ENCODE data around the gene CHERP.

Gene CHERP

DNA sequence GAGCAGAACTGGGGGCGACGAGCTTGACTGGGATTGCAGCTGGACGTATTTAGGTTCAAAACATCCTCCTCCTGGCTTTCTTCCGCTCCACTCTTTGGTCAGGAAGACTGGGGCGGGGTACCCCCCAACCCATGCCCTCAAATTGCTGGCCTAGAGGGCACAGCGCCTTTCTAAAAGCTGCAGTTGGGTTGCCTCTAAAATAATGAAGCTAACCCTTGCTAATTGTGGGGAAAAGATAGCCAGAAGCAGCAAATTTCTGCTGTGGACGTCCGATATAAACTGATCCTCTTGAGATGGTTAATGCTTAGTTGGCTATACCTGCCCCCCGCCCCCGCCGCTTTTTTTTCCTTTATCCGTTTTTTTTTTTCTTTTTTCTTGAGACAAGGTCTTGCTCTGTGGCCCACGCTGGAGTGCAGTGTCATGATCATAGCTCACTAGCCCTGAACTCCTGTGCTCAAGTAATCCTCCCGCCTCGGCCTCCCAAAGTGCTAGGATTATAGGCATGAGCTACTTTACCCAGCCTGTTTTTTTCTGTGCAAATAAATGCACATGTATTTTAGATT, 754 bp upstream of the CHERP start:
- no peak for DNase-seq (ENCODE audit: low read depth in 2 of 2)

GRCh38 chr19:16541526-16542044, 652 bp downstream of the CHERP start:
- no peak for DNase-seq (ENCODE audit: low read depth in 2 of 2)

GRCh38 chr19:16540948-16541347, 1.3 kb downstream of the CHERP start:
- no peak for DNase-seq (ENCODE audit: low read depth in 2 of 2)

- DNase-seq (ENCODE audit: low read depth in 2 of 2), result no peak
Observed at GRCh38 chr19:16537111-16537510, 5.1 kb downstream of the CHERP start.

GRCh38 chr19:16536130-16536529, 6.1 kb downstream of the CHERP start:
- DNase-seq (ENCODE audit: low read depth in 2 of 2), result no peak

DNA sequence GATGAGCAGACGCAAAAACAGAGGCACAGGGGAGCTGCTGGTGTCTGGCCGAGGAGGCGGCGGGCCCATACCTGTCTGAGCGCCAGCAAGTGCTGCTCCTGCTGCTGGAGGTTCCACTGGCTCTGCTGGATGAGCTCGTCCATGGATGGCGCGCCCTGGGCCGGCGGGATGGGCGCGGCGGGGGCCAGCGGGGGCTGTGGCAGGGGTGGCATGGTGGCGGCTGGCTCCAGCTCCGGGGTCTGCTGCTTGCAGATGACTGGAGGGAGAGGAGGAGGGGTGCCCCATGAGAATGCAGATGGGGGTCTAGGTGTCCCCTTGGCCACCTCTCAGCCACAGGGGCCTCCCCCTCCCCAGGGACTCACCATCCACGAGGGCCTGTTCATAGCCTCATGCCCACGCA, 6.9 kb downstream of the CHERP start:
- no peak for DNase-seq (ENCODE audit: low read depth in 2 of 2)

- DNase-seq (ENCODE audit: low read depth in 2 of 2), result no peak
Observed at GRCh38 chr19:16532440-16533234, 9.6 kb downstream of the CHERP start.

GRCh38 chr19:16531380-16531669, 10.9 kb downstream of the CHERP start:
- no peak for DNase-seq (ENCODE audit: low read depth in 2 of 2)

- no peak for DNase-seq (ENCODE audit: low read depth in 2 of 2)
Observed at GRCh38 chr19:16530540-16531379, 11.5 kb downstream of the CHERP start.

- DNase-seq (ENCODE audit: low read depth in 2 of 2), result no peak
Observed at GRCh38 chr19:16529466-16530144, 12.6 kb downstream of the CHERP start.

DNA sequence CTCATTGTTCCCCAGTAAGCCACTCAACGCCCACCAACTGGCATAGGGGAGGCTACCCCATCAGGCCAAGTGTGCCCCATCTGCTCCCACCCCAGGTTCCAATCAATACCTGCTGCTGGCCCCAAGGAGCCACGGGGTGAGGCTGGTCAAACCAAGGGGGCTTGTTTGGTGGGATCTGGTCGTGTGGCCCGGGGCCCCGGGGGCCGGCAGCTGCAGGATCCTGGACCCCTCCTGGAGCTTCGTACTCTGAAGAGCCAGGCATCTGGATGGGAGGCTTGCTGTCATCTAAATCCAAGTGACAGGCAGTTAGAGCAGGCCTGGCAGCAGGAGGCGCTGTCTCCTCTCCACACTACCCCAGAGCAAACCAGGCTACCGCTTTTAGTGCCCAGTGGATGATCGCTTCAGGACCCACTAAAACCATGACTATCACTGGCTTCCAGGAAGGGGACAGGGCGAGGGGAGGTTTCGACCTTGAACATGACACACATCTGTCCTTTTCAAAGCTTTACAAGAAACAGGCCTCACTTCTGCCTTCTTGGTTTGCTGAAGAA, 14.2 kb downstream of the CHERP start:
- peak in 1 of 2 donors; percentile 10 for DNase-seq (ENCODE audit: low read depth in 2 of 2)

GRCh38 chr19:16527334-16527935, 14.8 kb downstream of the CHERP start:
- DNase-seq (ENCODE audit: low read depth in 2 of 2), result no peak

- no peak for DNase-seq (ENCODE audit: low read depth in 2 of 2)
Observed at GRCh38 chr19:16525751-16526481, 16.3 kb downstream of the CHERP start.

DNA sequence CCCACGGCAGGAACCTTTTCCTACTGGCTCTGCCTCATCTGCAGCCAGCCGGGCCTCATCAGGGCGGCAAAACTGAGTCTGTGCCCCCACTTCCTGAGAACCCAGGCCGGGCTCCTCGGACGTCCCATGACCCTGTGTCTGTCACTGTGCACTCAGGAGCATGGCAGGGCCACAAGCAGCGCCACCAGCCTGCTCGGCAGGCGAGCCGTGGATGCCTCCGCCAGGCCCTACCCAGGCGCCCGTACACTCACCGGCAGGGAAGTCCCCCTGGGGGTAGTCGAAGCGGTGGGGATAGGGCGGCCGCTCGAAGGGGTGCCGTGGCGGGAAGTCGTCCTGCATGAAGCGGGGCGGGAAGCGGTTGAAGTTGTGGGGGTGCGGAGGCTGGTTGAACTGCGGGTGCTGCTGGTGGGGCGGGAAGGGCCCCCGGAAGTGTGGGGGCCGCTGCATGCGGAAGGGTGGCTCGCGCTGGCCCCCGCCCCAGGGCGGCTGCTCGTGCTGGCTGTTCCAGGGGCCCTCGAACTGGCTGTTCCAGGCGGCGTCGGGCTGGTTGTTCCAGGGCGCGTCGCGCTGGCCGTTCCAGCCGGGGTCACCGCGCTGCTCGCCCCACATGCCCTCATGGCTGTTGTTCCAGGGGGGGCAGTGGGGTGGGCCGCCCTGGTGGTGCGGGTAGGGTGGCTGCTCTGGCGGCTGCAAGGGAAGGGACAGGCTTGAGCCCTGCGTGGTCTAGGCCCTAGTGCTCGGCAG, 17.1 kb downstream of the CHERP start:
- DNase-seq (ENCODE audit: low read depth in 2 of 2), result no peak

DNA sequence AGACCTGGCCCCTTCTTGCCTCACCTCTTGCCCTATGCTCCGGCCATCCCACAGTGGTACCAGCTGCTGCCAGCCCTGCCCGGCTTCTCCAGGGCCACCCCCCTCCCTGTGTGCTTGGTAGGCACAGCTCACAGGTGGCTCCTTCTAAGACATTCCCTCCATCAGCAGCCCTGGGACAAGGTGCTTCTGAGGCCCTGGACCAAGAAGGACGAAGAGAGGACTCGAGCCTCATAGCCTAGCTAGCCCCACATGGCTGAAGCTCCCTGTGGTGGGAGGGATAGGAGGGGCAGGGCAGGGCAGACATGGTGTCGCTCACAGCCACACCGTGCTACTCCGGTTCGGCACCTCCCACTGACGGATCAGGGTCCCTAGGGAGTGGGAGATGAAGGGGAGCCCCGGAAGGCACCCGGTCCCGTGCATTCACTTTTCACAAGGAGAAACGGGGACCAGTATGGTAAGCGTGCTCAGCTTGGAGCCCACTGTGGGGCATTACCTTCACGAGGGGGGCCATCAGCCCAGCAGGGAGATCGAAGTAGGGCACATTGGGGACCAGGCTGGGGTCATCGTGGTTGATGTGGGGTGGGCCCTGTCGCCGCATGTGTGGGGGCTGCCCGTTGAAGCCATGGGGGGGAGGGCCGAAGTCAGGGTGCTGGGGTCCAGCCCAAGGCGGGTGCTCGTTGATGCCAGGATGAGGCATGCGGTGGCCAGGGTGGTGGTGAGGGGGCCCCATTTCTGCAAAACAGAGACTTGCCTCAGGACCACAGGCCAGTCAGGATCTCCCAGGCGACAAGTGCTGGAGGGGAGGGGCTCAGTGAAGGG, 19.5 kb downstream of the CHERP start:
- DNase-seq (ENCODE audit: low read depth in 2 of 2), result no peak

- no peak for DNase-seq (ENCODE audit: low read depth in 2 of 2)
Observed at GRCh38 chr19:16521715-16522289, 20.4 kb downstream of the CHERP start.

DNA sequence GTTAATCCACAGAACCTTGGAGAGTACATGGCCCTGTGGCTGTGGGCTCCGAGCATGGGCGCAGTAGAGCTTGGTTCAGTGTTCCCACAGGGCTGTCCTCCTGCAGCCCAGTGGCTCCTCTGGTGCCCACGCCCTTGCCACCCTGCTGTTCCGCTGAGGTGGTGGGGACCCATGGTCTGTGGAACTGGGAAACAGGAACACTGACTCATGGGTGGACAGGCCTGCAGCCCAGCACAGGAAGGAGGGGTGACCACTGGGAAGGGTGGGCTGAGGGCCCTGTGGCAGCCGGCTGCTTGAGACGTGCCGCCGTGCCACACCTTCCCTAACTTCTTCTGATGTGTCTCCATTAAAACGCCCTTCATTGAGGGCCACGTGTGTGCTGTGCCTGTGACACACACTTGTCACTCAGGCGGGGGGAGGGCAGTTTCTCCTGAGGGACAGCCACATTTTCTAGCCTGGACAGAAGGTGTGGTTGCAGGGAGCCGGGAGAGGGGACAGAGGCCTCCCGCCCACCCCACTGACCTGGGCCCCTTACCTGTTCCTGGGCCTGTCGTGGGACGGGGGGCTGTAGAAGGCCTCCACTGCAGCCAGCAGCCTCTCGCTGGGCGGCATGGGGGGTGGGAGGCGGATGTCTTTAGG, 21.1 kb downstream of the CHERP start:
- no peak for DNase-seq (ENCODE audit: low read depth in 2 of 2)

Measured in stimulated activated CD8-positive, alpha-beta memory T cell treated with anti-CD3 and anti-CD28 coated beads, Interleukin-7, amount 100 ng/mL, for 4 hours (primary cell).